Measurements from ENCODE around the gene DNTTIP2.

GRCh38 chr1:93880731-93881130 lies 1.7 kb upstream of the DNTTIP2 start:
- TF ChIP-seq CTCF (IDR thresholded peaks at IDR 0.05; ENCODE audit: borderline replicate concordance, extremely low read depth, low read length, poor library complexity, severe bottlenecking), result no peak
- TF ChIP-seq EZH2 (IDR thresholded peaks at IDR 0.05; ENCODE audit: borderline replicate concordance, low read depth, low read length, severe bottlenecking), result no peak
